Pulmonary artery endothelial cell (primary cell): Measurements from ENCODE around the gene LRRC66. TPM values are rescaled to one million over a fixed set of nuclear protein-coding genes. Genes with fewer than 3 reads are reported as not detected.
A peak's percentile ranks its signal among the peaks of the same experiment; 100 is the strongest.

Experiments used
- DNase-seq: peaks from one replicate; pipeline ENCODE4 v3.0.0-alpha.2; 2011; ENCODE audit warnings: low read depth, low spot score
- total RNA-seq: library from RNA; depleted of rRNA; stranded (reverse); fragments of >200 nt; gene quantifications from 2 replicates; pipeline ENCODE4 v1.2.3, GENCODE V29; 2014

LRRC66 gene, protein sequence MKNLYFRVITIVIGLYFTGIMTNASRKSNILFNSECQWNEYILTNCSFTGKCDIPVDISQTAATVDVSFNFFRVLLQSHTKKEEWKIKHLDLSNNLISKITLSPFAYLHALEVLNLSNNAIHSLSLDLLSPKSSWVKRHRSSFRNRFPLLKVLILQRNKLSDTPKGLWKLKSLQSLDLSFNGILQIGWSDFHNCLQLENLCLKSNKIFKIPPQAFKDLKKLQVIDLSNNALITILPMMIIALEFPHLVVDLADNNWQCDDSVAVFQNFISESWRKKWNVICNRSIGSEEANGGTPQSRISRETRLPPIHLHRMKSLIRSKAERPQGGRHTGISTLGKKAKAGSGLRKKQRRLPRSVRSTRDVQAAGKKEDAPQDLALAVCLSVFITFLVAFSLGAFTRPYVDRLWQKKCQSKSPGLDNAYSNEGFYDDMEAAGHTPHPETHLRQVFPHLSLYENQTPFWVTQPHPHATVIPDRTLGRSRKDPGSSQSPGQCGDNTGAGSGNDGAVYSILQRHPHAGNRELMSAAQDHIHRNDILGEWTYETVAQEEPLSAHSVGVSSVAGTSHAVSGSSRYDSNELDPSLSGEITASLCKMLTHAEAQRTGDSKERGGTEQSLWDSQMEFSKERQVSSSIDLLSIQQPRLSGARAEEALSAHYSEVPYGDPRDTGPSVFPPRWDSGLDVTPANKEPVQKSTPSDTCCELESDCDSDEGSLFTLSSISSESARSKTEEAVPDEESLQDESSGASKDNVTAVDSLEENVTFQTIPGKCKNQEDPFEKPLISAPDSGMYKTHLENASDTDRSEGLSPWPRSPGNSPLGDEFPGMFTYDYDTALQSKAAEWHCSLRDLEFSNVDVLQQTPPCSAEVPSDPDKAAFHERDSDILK
- total RNA-seq, result 0.13 and 0.39 TPM in 2 replicates

- DNase-seq, result no peak
Measured at GRCh38 chr4:52019936-52020657, at the start of gene LRRC66. Gene LRRC66 (minus strand): TSS chr4:52020363. CDS start chr4:52017613, 2,750 bp downstream.

GRCh38 chr4:52069571-52069970 lies 49.4 kb upstream of the LRRC66 start:
- DNase-seq, result no peak

GRCh38 chr4:52059372-52059771 lies 39.2 kb upstream of the LRRC66 start:
- DNase-seq, result peak; percentile 77

DNA sequence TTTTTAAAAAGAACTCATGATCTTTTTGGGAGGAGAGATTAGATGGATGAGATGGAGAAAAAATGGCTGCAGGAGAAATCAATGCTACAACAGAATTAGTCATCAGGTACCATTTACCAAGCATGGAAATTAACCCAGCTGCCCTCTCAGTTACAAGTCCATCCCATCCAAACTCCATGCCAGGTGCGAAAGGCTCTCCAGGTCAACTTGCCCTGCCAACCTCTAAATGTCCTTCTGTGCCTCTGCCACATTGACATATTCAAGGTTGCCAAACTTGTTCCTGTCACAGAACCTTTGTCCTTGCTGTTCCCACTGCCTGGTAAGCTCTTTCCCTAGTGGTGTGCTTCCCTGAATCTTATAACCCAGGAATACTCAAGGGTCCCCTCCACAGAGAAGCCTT lies 38.1 kb upstream of the LRRC66 start:
- no peak for DNase-seq

DNA sequence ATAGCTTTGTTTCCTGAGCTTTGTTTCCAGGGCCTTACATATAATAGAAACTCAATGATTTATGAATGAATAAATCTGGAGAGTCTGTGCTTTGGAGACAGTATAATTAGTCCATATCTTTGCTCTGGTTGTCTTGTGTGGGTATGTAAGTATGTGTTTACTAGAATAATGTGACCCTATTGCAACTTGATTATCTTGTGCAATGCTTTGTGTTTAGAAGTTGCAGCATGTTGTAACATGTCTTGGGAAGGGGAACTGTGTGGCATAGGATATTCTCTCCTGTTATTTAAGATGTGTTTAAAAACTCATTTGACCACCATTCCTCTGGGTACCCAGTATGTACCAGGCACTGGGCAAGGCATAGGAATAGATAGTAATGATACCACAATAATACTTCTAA lies 37.0 kb upstream of the LRRC66 start:
- DNase-seq, result no peak

DNA sequence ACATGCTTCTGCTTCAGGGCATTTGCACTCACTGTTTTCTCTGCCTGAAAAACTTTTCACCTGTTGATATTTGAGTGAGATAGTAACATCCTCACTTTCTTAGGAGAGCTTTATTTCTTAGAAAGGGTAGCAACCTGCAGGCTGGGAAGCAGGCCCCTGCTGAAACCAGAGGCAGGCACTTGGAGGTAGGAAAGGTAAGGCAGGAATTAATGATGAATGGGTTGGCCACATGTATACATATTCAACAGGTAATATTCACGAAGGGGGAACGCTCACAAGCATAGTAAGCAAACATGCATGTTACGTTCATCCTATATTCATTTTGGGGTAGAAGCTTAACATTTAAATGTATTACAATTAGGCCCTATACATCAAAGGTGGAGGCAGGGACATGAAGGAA lies 34.1 kb upstream of the LRRC66 start:
- DNase-seq, result no peak

GRCh38 chr4:52052475-52052780 lies 32.3 kb upstream of the LRRC66 start:
- no peak for DNase-seq

GRCh38 chr4:52051615-52052474 lies 31.7 kb upstream of the LRRC66 start:
- peak; percentile 69 for DNase-seq

DNA sequence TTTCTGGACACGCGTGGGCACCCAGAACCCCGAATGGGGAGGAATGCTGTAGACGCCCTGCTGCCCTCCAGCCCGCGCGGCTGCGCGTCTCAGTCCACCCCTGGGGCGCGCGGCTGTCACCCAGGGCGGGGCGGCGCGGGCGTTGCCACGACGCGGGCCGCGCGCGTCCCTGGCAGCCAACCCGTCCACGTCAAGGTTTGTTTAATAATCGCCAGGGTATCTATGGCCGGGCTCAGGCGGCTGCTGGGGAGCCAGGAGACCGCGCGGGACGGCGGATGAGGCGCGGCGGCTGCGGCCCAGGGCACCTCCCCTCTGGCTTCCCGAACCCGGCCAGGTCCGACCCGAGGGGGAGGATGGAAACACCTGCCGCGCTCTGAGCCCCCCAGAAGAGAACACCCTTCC lies 31.1 kb upstream of the LRRC66 start, which contains the start of gene SPATA18:
TSS of gene SPATA18 (plus strand) at position 92 of the 402 bp plus-strand sequence. CDS start 401 bp downstream, outside the sequence.
- DNase-seq, result no peak

DNA sequence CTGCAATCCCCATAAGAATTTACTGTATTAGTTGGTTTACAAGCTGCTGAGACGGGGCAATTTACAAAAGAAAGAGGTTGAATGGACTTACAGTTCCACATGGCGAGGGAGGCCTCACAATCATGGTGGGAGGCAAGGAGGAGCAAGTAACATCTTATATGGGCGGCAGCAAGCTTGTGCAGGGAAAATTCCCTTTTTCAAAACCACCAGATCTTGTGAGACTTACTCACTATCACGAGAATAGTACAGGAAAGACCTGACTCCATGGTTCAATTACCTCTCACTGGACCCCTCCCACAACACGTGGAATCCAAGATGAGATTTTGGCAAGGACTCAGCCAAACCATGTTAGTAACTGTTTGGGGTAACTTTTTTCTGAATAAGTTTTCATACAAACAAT lies 29.1 kb upstream of the LRRC66 start:
- no peak for DNase-seq

DNA sequence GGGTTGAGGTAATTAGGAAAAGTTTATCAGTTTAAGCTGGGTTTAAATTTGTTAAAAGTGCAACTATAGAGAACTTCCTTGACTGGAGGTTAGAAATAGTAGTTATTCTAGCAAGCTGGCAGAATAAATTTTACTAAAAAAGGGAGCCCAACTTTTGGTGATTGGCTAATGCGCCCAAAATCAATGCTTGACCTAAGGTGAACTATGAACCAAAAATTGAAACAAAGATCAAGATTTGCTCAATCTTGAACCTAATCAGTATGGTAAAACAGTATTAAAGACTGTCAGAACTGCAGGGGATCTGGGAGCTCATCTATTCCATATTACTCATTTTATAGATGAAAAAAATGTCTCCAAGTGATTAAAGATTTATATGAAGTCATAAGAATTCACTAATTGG lies 24.9 kb upstream of the LRRC66 start:
- no peak for DNase-seq

DNA sequence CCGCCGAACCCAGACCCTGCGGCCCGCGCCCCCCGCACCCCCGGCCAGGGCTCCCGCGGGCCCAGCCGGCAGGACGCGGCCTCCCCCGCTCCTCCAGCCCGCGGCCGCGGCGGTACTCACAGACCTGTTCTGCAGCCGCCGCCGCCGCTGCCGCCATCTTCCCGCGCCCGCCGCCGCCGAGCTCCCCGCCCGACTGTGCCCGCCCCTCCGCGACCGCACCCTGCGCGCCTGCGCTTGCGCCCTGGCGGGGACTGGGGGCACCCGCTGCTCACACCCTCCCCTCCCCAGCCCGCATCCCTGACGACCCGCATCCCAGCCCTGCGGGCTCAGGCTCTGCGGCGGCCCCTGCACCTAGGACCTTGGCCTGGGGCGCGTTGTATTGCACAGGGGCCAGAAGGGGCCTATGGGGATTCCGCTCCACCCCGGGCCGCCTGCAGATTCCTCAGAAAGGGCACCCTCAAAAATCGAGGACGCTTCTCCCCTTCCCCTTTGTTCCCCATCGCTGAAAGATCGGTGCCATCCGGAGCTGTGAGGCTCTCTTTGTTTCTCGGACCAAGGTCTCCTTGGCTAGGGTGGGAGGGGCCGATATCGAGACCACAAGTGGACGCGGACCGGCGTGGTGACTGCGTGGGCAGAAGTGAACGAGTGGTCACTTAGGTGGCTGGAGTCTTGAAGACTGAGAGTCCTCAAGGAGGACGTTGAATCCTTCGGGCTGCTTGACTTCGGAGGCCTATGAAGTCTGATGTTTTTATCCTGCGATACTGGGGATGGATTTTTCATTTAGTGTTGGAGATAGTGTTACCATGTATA lies 18.1 kb upstream of the LRRC66 start, which contains the start of gene SGCB:
TSS of gene SGCB (minus strand) at position 197 of the 810 bp plus-strand sequence. CDS start at position 157, 40 bp downstream.
- DNase-seq, result no peak

DNA sequence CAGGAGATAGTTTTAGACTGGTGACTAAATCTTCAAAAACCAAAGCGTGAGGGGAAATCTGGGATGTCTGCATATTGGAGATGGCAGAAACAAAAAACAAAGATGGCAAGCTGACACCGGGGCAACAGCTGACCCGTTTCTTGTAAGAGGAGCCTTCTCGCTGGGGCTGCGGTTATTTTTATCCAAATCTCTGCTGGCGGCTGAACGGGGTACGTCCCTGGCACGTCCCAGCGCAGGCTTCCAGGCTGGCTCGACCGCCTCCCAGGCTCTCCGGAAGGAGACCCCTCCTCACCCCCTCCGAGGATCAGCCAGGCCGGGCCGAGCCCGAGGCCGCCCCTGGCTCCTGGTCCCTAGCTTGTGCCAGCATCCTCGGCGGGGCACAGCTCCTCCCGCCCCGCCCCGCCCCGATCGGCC lies 17.5 kb upstream of the LRRC66 start:
- DNase-seq, result no peak

GRCh38 chr4:52036886-52037530 lies 16.8 kb upstream of the LRRC66 start:
- DNase-seq, result no peak

DNA sequence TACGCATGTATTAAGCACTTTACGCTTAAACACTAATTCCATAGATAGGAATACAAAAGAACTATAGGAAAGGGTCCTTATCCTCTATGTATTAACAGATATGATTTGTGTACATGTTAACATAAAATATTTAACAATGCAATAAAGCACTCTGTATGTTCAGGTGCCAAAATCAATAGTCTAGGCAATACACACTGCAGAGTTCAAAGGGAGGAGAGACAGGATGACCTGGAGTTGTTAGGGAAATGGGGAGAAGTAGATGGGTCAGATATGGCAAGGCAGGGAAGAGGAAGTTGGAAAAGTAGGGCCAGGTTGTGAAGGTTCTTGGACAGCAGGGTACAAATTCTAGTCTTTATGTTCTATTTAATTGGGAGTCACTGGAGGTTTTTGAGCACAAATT lies 15.0 kb upstream of the LRRC66 start:
- DNase-seq, result no peak

- DNase-seq, result no peak
Measured at GRCh38 chr4:52032005-52032404, 11.8 kb upstream of the LRRC66 start.

GRCh38 chr4:52028970-52029369 lies 8.8 kb upstream of the LRRC66 start:
- no peak for DNase-seq

DNA sequence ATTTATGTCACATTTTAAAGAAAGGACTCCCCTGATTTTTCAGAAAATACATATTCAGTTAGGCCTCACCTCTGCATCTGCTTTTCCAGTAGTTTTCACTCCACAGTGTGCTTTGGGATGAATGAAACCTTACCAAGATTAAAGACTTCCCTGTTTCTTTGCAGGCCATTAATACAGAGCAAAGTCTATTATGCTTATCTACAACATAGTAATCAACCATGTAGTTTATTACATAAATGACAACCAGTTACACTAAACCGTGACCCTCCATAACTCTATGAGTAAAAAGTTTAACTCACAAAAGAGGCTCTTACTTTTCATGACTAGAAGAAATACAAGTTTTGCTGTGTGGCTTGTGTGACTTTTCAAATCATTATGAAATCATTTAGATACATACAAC lies 2.3 kb downstream of the LRRC66 start:
- DNase-seq, result no peak

- DNase-seq, result no peak
Measured at GRCh38 chr4:52016981-52017380, 3.2 kb downstream of the LRRC66 start.
